Measurements from ENCODE around the gene NOSTRIN.

DNA sequence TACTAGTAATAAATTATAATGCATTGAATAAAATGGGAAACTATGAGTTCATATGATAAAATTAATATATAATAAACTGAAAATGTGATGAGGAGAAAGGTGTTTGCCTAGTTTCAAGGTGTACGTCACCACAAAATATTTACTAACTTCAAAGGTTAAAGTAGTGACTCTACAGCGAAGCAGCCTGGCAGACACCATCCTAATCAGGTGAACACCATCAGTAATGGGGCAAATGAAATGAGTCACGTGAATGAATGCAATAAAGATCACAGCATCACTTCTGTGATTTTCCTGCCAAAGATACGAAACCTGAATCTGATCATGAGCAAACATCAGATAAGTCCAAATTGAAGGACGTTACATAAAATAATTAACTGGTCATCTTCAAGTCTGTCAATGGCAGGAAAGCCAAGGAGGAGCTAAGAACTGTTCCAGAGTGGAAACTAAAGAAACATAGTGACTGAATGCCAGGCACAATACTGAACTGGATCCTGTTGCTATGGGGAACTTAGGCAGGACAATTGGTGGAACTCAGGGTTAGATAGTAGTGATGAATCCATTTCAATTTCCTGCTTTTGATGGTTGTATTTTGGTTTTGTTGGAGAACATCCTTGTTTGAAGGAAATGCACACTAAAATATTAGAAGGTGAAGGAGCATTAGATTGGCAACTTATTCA, 12.1 kb upstream of the NOSTRIN start:
- TF ChIP-seq, protein P1, sequence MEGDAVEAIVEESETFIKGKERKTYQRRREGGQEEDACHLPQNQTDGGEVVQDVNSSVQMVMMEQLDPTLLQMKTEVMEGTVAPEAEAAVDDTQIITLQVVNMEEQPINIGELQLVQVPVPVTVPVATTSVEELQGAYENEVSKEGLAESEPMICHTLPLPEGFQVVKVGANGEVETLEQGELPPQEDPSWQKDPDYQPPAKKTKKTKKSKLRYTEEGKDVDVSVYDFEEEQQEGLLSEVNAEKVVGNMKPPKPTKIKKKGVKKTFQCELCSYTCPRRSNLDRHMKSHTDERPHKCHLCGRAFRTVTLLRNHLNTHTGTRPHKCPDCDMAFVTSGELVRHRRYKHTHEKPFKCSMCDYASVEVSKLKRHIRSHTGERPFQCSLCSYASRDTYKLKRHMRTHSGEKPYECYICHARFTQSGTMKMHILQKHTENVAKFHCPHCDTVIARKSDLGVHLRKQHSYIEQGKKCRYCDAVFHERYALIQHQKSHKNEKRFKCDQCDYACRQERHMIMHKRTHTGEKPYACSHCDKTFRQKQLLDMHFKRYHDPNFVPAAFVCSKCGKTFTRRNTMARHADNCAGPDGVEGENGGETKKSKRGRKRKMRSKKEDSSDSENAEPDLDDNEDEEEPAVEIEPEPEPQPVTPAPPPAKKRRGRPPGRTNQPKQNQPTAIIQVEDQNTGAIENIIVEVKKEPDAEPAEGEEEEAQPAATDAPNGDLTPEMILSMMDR (IDR thresholded peaks at IDR 0.05) = no peak
- TF ChIP-seq POLR2AphosphoS5 (IDR thresholded peaks at IDR 0.05) = no peak
- TF ChIP-seq POLR2A (IDR thresholded peaks at IDR 0.05) = no peak
- TF ChIP-seq EP300 (IDR thresholded peaks at IDR 0.05) = no peak

All from sigmoid colon (tissue), 4 donors.